HCT116 (cell line): ENCODE measurements around the gene BPIFB4.

ENCODE experiments used
- CEBPB ChIP-seq: IDR thresholded peaks from 2 replicates; pipeline ENCODE4 v1.6.1; 2012; ENCODE audit warnings: low read depth
- EZH2 ChIP-seq: fragments of 200-600 bp; sonication (generic); IDR thresholded peaks from 2 replicates; pipeline ENCODE4 v1.6.1; 2017; ENCODE audit warnings: antibody characterized with exemption, mixed run types
- JUND ChIP-seq: IDR thresholded peaks from 2 replicates; pipeline ENCODE4 v1.6.1; 2012
- POLR2A ChIP-seq: IDR thresholded peaks from 2 replicates; pipeline ENCODE4 v1.7.0; 2011; ENCODE audit warnings: borderline replicate concordance; ENCODE audit not compliant: insufficient read depth, insufficient read length; ENCODE audit errors: extremely low read depth
- POLR2AphosphoS5 ChIP-seq: IDR thresholded peaks from 2 replicates; pipeline ENCODE4 v1.6.1; 2011; ENCODE audit warnings: mild to moderate bottlenecking, low read depth, low read length, moderate library complexity
- REST ChIP-seq: IDR thresholded peaks from 2 replicates; pipeline ENCODE4 v1.6.1; 2012; ENCODE audit warnings: low read depth
- SRF ChIP-seq: IDR thresholded peaks from 2 replicates; pipeline ENCODE4 v1.6.1; 2012; ENCODE audit warnings: low read depth
- TF ChIP-seq, protein P1 (sequence below), 3 experiments: fragments of 200-600 bp in 1 of 3; sonication (generic) in 1 of 3; IDR thresholded peaks in 2 of 3; conservative IDR thresholded peaks in 1 of 3; 2 replicates each; pipeline ENCODE4 v1.5.1; 2012 to 2017; ENCODE audit warnings: low read depth in 2 of 3, low read length in 2 of 3, antibody characterized with exemption in 1 of 3, borderline replicate concordance in 1 of 3, control low read depth in 1 of 3, mild to moderate bottlenecking in 1 of 3, mixed read lengths in 1 of 3, mixed run types in 1 of 3, moderate library complexity in 1 of 3; ENCODE audit not compliant: insufficient read depth in 1 of 3
- TF ChIP-seq, protein P2 (sequence below): IDR thresholded peaks from 2 replicates; pipeline ENCODE4 v1.6.1; 2011; ENCODE audit warnings: mild to moderate bottlenecking, low read length, moderate library complexity; ENCODE audit not compliant: insufficient replicate concordance; ENCODE audit errors: extremely low read depth

- TF ChIP-seq, protein P1, sequence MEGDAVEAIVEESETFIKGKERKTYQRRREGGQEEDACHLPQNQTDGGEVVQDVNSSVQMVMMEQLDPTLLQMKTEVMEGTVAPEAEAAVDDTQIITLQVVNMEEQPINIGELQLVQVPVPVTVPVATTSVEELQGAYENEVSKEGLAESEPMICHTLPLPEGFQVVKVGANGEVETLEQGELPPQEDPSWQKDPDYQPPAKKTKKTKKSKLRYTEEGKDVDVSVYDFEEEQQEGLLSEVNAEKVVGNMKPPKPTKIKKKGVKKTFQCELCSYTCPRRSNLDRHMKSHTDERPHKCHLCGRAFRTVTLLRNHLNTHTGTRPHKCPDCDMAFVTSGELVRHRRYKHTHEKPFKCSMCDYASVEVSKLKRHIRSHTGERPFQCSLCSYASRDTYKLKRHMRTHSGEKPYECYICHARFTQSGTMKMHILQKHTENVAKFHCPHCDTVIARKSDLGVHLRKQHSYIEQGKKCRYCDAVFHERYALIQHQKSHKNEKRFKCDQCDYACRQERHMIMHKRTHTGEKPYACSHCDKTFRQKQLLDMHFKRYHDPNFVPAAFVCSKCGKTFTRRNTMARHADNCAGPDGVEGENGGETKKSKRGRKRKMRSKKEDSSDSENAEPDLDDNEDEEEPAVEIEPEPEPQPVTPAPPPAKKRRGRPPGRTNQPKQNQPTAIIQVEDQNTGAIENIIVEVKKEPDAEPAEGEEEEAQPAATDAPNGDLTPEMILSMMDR (IDR thresholded peaks at IDR 0.05 in 2 of 3, conservative IDR thresholded peaks at IDR 0.05 in 1 of 3; ENCODE audit: borderline replicate concordance in 1 of 3, insufficient read depth in 1 of 3, low read depth in 2 of 3, low read length in 2 of 3) = no peak
- TF ChIP-seq POLR2AphosphoS5 (no peak), EZH2 (no peak), POLR2A (no peak), CEBPB (no peak), SRF (no peak), REST (no peak), JUND (no peak)
- TF ChIP-seq, protein P2, sequence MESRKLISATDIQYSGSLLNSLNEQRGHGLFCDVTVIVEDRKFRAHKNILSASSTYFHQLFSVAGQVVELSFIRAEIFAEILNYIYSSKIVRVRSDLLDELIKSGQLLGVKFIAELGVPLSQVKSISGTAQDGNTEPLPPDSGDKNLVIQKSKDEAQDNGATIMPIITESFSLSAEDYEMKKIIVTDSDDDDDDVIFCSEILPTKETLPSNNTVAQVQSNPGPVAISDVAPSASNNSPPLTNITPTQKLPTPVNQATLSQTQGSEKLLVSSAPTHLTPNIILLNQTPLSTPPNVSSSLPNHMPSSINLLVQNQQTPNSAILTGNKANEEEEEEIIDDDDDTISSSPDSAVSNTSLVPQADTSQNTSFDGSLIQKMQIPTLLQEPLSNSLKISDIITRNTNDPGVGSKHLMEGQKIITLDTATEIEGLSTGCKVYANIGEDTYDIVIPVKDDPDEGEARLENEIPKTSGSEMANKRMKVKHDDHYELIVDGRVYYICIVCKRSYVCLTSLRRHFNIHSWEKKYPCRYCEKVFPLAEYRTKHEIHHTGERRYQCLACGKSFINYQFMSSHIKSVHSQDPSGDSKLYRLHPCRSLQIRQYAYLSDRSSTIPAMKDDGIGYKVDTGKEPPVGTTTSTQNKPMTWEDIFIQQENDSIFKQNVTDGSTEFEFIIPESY = no peak
These were observed 31.9 kb downstream of the BPIFB4 start for GRCh38 chr20:33111306-33111705.
